Loucy (cell line): ENCODE data around the gene FRMD8.

ENCODE experiments used
- CTCF ChIP-seq: fragments of 200-600 bp; sonication (generic); conservative IDR thresholded peaks from 2 replicates; pipeline ENCODE4 v1.5.1; 2014; ENCODE audit warnings: mild to moderate bottlenecking, antibody characterized with exemption, low read length
- EZH2phosphoT487 ChIP-seq: fragments of 200-600 bp; IDR thresholded peaks from 2 replicates; pipeline ENCODE4 v1.6.1; 2018; ENCODE audit warnings: antibody characterized with exemption, mild to moderate bottlenecking, moderate library complexity, borderline replicate concordance

- no peak for TF ChIP-seq CTCF
- no peak for TF ChIP-seq EZH2phosphoT487
These were observed 42.7 kb downstream of the FRMD8 start for GRCh38 chr11:65429068-65429681.
